SU-DHL-6 (cell line): ENCODE results near the gene CDK6.

Experiments
- H2AFZ ChIP-seq: fragments of 200-600 bp; sonication (generic); 2 replicates; pipeline ENCODE4 v1.6.1; 2014; ENCODE audit warnings: low read depth, mild to moderate bottlenecking, moderate library complexity, mixed read lengths, antibody characterized with exemption, low read length; ENCODE audit not compliant: severe bottlenecking
- H3F3A ChIP-seq: fragments of 200-600 bp; shearing (Covaris generic); 2 replicates; pipeline ENCODE4 v1.6.0; 2016; ENCODE audit warnings: antibody characterized with exemption, mild to moderate bottlenecking; ENCODE audit not compliant: insufficient read depth
- H3K27ac ChIP-seq: fragments of 200-600 bp; sonication (generic); 2 replicates; pipeline ENCODE4 v1.5.1; 2016; ENCODE audit warnings: low read depth, mild to moderate bottlenecking, low read length, moderate library complexity, mixed read lengths
- H3K27me3 ChIP-seq: fragments of 200-600 bp; sonication (generic), shearing (Covaris generic); 2 replicates; pipeline ENCODE4 v1.6.0; 2014; ENCODE audit warnings: mild to moderate bottlenecking, low read length
- H3K36me3 ChIP-seq: fragments of 200-600 bp; sonication (generic); 2 replicates; pipeline ENCODE4 v1.6.1; 2014; ENCODE audit warnings: mild to moderate bottlenecking, low read length, mixed read lengths
- H3K4me2 ChIP-seq: fragments of 300-600, 200-600 bp; shearing (Covaris generic), sonication (generic); 2 replicates; pipeline ENCODE4 v1.6.0; 2014; ENCODE audit warnings: low read length, low read depth, mild to moderate bottlenecking; ENCODE audit not compliant: poor library complexity, severe bottlenecking
- H3K4me3 ChIP-seq: fragments of 200-600 bp; sonication (generic); 2 replicates; pipeline ENCODE4 v1.5.1; 2014; ENCODE audit warnings: antibody characterized with exemption, low read length, mild to moderate bottlenecking, mixed read lengths; ENCODE audit not compliant: insufficient read depth, poor library complexity, severe bottlenecking
- H3K79me2 ChIP-seq: fragments of 200-600 bp; sonication (generic); 2 replicates; pipeline ENCODE4 v1.6.1; 2014; ENCODE audit warnings: mild to moderate bottlenecking, low read length, moderate library complexity; ENCODE audit not compliant: insufficient read depth
- H3K9ac ChIP-seq: fragments of 200-600 bp; sonication (generic); 2 replicates; pipeline ENCODE4 v1.7.0; 2014; ENCODE audit warnings: mild to moderate bottlenecking, low read length
- H3K9me2 ChIP-seq: fragments of 200-600 bp; sonication (generic); replicated peaks from 2 replicates; pipeline ENCODE4 v1.6.1; 2014; ENCODE audit warnings: low read length; ENCODE audit not compliant: insufficient read depth
- H3K9me3 ChIP-seq: fragments of 200-600 bp; sonication (generic); 2 replicates; pipeline ENCODE4 v1.6.1; 2014; ENCODE audit warnings: low read length, mixed read lengths; ENCODE audit not compliant: insufficient read depth
- H4K20me1 ChIP-seq: fragments of 200-600 bp; sonication (generic); 2 replicates; pipeline ENCODE4 v1.6.1; 2014; ENCODE audit warnings: low read depth, mild to moderate bottlenecking, antibody characterized with exemption, low read length, moderate library complexity, mixed read lengths
- CTCF ChIP-seq: fragments of 200-600 bp; sonication (generic); IDR thresholded peaks from one replicate; pipeline ENCODE4 v1.5.1; 2017; ENCODE audit warnings: antibody characterized with exemption, mild to moderate bottlenecking, low read length, moderate library complexity; ENCODE audit not compliant: insufficient read depth, poor library complexity, severe bottlenecking
- EZH2phosphoT487 ChIP-seq: fragments of 200-600 bp; sonication (generic), shearing (Covaris generic); conservative IDR thresholded peaks from 2 replicates; pipeline ENCODE4 v1.6.1; 2018; ENCODE audit warnings: mild to moderate bottlenecking, antibody characterized with exemption, low read length, moderate library complexity, mixed read lengths

Gene CDK6

GRCh38 chr7:92811158-92811557, 25.2 kb downstream of the CDK6 start:
- H3F3A ChIP-seq = peaks cover 28% of the 10 kb centered on the region
- no peak overlapping the region for H3K9ac ChIP-seq
- no peaks in the 10 kb centered on the region for H4K20me1 ChIP-seq
- no peak overlapping the region for H2AFZ ChIP-seq
- H3K27ac ChIP-seq = peak overlapping the region; percentile 15; the same call in 1 of the 2 replicates
- H3K9me2 ChIP-seq = no peaks in the 10 kb centered on the region
- no peaks in the 10 kb centered on the region for H3K9me3 ChIP-seq
- no peaks in the 10 kb centered on the region for H3K27me3 ChIP-seq
- H3K79me2 ChIP-seq = peaks cover 73% of the 10 kb centered on the region
- TF ChIP-seq CTCF (no peak), EZH2phosphoT487 (no peak)
- peaks cover 5% of the 10 kb centered on the region; the same call in 1 of the 2 replicates for H3K36me3 ChIP-seq
- H3K4me2 ChIP-seq = no peak overlapping the region
- H3K4me3 ChIP-seq = no peak overlapping the region

DNA sequence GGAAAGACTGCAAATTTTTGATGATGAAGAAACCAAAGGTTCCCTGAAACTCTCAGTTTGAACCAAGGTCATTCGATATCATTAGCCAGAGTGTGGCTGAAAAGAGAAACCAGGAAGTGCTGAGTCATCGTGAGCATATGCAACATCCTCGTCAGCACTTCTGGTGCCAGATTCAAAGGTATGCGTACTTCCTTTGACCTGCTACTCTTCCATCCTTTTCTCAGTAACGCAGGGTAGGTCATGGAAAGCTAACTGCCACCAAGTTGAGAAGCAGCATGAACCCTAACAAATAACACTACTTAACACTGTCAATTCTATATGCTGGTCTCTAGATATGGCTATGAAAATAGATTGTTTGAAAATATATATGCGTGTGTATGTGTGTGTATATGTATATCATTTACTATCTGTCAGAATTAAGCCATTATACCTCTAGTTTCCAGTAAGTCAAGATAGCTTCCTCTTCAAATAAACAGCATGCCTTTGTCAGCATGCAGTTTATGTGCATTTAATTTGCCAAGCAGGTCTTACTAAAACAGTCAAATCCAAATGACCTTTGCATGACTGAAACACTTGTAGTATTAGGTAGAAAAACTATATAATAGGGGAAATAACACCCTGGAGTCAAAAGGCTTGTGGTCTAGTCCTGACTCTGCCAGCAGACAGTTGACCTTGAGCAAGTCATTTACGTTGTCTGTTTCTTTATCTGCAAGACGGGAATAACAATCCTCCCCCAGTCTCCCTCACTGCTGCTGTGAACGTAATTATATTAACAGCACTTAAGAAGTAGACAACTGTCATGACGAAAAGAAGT, 26.4 kb downstream of the CDK6 start:
- H3K27ac ChIP-seq = peak overlapping the region; percentile 64
- no peaks in the 10 kb centered on the region for H4K20me1 ChIP-seq
- peaks cover 66% of the 10 kb centered on the region for H3K79me2 ChIP-seq
- H3K9me2 ChIP-seq = no peaks in the 10 kb centered on the region
- H3F3A ChIP-seq = peaks cover 28% of the 10 kb centered on the region
- H3K9ac ChIP-seq = peak overlapping the region; percentile 11
- H2AFZ ChIP-seq = peak overlapping the region; percentile 23
- no peaks in the 10 kb centered on the region for H3K9me3 ChIP-seq
- TF ChIP-seq CTCF (no peak), EZH2phosphoT487 (no peak)
- H3K27me3 ChIP-seq = no peaks in the 10 kb centered on the region
- no peaks in the 10 kb centered on the region for H3K36me3 ChIP-seq
- peak overlapping the region; percentile 11 for H3K4me3 ChIP-seq
- H3K4me2 ChIP-seq = peak overlapping the region; percentile 49

- TF ChIP-seq CTCF = no peak
- TF ChIP-seq EZH2phosphoT487 = no peak
- Histone ChIP-seq H3K4me3 (peak overlapping the region; percentile 11), H3K9ac (peak overlapping the region; percentile 11), H3K9me3 (no peaks in the 10 kb centered on the region), H3F3A (peaks cover 26% of the 10 kb centered on the region), H2AFZ (peak overlapping the region; percentile 23), H3K9me2 (no peaks in the 10 kb centered on the region), H4K20me1 (no peaks in the 10 kb centered on the region), H3K79me2 (peaks cover 61% of the 10 kb centered on the region), H3K36me3 (no peaks in the 10 kb centered on the region), H3K27ac (peak overlapping the region; percentile 64), H3K27me3 (no peaks in the 10 kb centered on the region), H3K4me2 (peak overlapping the region; percentile 49)
Observed at GRCh38 chr7:92809397-92809759, 27.0 kb downstream of the CDK6 start.
